Activated naive CD8-positive, alpha-beta T cell treated with anti-CD3 and anti-CD28 coated beads for 36 hours (primary cell): ENCODE results near the gene ARHGAP22. TPM values are rescaled to one million over a fixed set of nuclear protein-coding genes. Genes with fewer than 3 reads are reported as not detected.

ENCODE experiments used
- DNase-seq: peaks from one replicate; pipeline ENCODE4 v3.0.0; 2021
- H3K27ac Mint-ChIP-seq: one replicate; pipeline ENCODE4 v1.8.0; 2022; ENCODE audit warnings: mild to moderate bottlenecking, moderate library complexity, mixed read lengths
- H3K27me3 Mint-ChIP-seq: one replicate; pipeline ENCODE4 v1.8.0; 2022; ENCODE audit warnings: mild to moderate bottlenecking, mixed read lengths
- H3K36me3 Mint-ChIP-seq: one replicate; pipeline ENCODE4 v1.8.0; 2021; ENCODE audit warnings: mild to moderate bottlenecking, mixed read lengths
- H3K4me1 Mint-ChIP-seq: one replicate; pipeline ENCODE4 v1.8.0; 2021; ENCODE audit warnings: mixed read lengths
- H3K4me3 Mint-ChIP-seq: one replicate; pipeline ENCODE4 v1.8.0; 2022; ENCODE audit warnings: mild to moderate bottlenecking, moderate library complexity, mixed read lengths
- H3K9me3 Mint-ChIP-seq: one replicate; pipeline ENCODE4 v1.8.0; 2022; ENCODE audit warnings: mixed read lengths
- total RNA-seq, 2 experiments: library from RNA; stranded (reverse); gene quantifications; one replicate each; pipeline ENCODE4 v1.2.3, GENCODE V29; 2021

ARHGAP22 gene
- total RNA-seq, 2 experiments from 2014 or later = not detected

DNA sequence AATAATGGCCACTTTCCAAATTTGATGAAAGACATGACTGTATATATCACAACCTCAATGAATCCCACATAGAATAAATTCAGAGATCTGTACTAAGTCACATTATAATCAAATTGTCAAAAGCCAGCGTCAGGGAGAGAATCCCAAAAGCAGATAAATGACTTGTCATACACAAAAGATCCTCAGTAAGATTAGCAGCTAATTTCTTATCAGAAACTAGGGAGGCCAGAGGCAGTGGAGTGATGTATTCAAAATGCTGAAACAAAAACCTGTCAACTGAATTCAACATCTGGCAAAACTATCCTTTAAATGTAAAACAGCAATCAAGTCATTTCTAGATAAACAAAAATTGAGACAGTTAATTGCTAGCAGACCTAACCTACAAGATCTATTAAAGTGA lies 11.6 kb upstream of the ARHGAP22 start:
- peaks cover 36% of the 10 kb centered on the region for H3K27me3 Mint-ChIP-seq
- no peak overlapping the region for H3K4me3 Mint-ChIP-seq
- H3K4me1 Mint-ChIP-seq = no peaks in the 10 kb centered on the region
- DNase-seq = no peak
- H3K9me3 Mint-ChIP-seq = peaks cover 8% of the 10 kb centered on the region
- H3K36me3 Mint-ChIP-seq = no peaks in the 10 kb centered on the region
- H3K27ac Mint-ChIP-seq = no peak overlapping the region

DNA sequence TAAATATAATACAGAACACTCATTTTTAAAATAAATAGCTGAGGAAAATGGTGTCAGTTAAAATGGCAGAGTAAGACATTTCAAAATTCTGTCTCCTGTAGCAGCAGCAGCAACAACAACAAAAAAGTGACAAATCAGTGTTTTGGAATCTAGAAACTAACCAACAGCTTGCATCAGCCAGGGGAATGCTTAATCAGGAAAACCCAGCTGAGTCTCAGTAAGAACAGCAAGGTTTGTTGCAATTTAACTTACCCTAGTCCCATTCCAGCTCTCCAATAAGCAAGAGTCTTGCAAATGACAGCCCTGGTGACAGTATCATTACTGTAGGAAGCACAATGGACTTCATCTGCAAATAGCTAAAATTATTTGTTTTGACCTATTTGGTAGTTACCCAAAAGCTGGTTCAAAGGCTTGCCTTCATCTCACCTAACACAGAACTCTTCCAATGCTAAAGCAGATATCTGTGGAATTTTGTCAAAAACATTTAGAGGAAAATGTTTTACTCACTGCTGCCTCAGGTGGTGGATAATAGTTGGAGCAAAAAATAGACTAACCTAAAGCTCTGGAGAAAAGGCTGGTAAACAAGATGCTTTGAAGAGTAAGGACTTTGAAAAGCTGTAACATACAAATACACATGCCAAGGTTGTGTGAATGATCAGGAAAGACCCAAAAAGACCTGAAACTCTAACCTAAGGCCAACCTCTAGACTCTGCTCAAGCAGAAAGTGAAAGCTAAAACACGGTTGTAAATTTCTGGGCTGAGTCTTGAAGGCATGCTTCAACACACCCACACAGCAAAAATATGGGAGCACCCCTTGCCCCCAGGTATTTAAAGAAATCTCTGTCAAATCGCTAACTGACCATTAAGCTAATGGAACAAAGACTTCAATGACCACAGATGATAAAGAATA lies 9.9 kb upstream of the ARHGAP22 start:
- Mint-ChIP-seq H3K27ac (no peak overlapping the region), H3K4me1 (no peaks in the 10 kb centered on the region), H3K36me3 (no peaks in the 10 kb centered on the region), H3K9me3 (peaks cover 8% of the 10 kb centered on the region), H3K27me3 (peaks cover 38% of the 10 kb centered on the region), H3K4me3 (no peak overlapping the region)
- DNase-seq = no peak

DNA sequence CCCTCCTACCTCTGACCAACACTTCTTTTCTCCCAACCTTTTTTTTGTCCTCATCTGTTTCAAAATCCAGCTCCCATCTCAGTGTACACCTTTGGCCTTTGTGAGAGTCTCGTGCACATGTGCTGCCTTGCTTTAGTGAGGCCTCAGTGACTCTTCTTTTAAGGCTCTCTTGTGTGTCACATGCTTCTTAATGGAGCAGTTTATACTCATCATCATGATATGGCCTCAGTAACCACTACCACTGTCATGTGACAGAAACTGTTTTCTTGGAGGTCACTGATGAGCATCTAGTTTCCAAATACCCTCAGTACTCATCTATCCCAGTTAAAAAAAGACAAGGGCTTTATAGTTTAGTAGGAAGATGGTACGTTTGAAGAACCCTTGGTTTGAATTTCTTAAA lies 8.1 kb upstream of the ARHGAP22 start:
- peaks cover 28% of the 10 kb centered on the region for H3K27me3 Mint-ChIP-seq

DNA sequence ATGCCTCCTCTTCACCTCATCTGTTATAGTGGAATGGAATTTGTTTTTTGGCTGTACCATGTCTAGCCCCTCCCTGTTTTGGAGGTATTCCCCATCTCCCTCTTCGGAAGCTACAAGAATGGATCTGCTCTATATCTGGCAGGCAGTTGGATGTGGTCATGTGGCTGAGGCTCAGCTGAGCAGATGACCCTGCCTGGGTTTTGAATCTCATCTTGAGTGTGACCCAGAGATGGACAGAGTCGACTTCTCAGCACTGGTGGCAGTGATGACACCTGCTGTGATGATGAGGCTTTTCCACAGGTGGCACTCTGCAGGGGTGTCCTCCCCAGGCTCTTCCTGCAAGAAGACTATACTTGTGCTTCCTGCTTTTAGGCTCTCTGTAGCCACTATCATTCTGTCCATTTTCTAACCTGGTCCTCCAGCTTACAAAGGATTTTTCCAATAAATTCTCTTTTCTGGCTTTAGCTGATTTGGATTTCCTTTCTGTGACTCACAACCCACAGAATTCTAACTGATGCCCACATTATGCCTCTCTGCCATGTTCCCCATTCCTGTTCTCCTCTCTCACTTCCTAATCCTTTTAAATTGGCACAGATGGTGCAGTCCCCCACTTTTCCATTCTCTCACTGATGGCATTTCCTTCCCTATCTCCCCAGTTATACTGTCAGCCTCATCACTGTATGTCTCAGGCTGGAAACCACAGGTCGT lies 7.5 kb upstream of the ARHGAP22 start:
- no peaks in the 10 kb centered on the region for H3K36me3 Mint-ChIP-seq
- no peak overlapping the region for H3K4me3 Mint-ChIP-seq
- H3K9me3 Mint-ChIP-seq = peaks cover 8% of the 10 kb centered on the region
- H3K27ac Mint-ChIP-seq = no peak overlapping the region
- peaks cover 28% of the 10 kb centered on the region for H3K27me3 Mint-ChIP-seq
- no peak for DNase-seq
- no peaks in the 10 kb centered on the region for H3K4me1 Mint-ChIP-seq

More for the DNA sequence above, 8.1 kb upstream of the ARHGAP22 start:
- Mint-ChIP-seq H3K27ac (no peak overlapping the region), H3K4me1 (no peaks in the 10 kb centered on the region), H3K36me3 (no peaks in the 10 kb centered on the region), H3K4me3 (no peak overlapping the region), H3K9me3 (peaks cover 8% of the 10 kb centered on the region)
- DNase-seq = no peak

DNA sequence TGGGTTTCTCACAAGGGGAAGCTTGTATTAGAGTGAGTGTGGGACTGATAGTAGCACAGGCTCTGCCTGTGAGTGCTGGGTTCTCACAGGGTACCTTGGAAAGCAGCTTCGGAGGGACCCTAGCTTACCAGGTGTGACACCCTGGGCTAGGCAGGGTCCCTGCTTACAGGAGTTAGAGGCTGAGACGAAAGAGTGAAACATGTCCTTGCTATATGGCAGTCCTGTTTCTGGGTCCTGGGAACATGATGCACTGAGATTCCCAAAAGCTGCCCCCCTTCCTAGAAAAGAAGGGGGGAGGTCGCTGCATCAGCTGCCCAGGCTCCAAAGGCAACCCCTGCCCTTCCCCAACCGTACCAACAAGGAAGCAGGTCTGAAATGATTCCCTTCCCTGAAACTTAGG lies 6.3 kb upstream of the ARHGAP22 start:
- DNase-seq = no peak
- Mint-ChIP-seq H3K27ac (no peak overlapping the region), H3K27me3 (peaks cover 37% of the 10 kb centered on the region), H3K9me3 (peaks cover 4% of the 10 kb centered on the region), H3K4me1 (no peaks in the 10 kb centered on the region), H3K4me3 (no peak overlapping the region), H3K36me3 (no peaks in the 10 kb centered on the region)

DNA sequence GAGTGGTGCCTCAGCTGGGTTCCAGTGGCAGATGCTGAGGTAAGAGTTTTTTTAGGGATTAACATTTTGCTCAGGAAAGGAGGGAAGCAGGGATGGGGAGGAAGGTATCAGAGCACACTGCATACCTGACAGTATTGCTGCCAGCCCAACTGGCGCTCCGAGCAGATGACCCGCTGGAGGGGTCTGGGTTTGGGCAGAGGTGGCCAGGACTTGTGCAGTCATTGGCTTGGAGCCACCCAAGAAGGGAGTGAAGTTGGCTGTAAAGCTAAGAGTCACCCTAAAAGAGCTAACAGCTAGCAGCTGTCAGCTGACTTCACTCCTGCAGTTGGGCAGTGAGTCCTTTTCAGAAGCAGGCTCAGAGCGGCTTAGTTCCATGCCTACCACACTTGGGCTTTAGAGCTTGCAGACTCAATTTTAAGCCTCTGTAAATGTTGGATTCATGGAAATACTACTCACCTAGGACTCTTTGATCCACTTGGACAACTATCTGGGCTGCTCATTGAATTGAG lies 5.8 kb upstream of the ARHGAP22 start:
- no peak for DNase-seq
- no peaks in the 10 kb centered on the region for H3K4me1 Mint-ChIP-seq
- H3K27me3 Mint-ChIP-seq = peaks cover 41% of the 10 kb centered on the region
- H3K4me3 Mint-ChIP-seq = no peak overlapping the region
- no peaks in the 10 kb centered on the region for H3K36me3 Mint-ChIP-seq
- H3K27ac Mint-ChIP-seq = no peak overlapping the region
- H3K9me3 Mint-ChIP-seq = peaks cover 2% of the 10 kb centered on the region

DNA sequence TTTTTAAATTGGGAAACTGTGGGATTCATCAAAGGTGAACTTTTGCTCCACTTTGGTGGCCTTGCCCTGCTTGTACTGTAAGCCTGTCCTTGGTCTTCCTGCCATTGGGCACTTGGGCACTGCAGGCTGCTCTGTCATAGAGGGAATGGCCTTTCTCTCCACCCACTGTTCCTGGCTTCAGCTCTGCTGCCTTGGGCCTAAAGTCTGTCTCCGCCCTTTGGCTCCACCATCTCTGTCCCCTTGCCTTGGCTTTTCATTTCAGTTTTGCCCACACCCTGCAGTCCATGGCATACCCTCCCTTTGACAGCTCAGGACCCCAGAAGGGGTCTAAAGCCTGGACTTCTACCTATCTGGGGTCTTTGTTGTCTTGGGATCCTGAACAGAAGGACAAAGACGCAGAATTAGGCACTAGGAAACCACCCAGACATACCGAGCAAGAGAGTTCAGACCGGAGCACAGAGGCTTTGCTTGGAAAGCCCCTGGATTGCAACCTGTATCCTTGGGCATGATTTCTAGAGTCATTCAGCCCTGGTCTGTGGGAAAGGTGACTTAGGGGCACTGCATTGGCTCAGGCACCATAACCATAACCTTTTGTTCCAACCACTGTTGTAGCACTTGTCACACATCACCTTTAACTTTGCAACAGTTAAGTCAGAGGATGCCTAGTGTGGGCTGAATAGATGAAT lies 5.2 kb upstream of the ARHGAP22 start:
- no peak overlapping the region for H3K4me3 Mint-ChIP-seq
- peaks cover 47% of the 10 kb centered on the region for H3K27me3 Mint-ChIP-seq
- H3K36me3 Mint-ChIP-seq = no peaks in the 10 kb centered on the region
- H3K4me1 Mint-ChIP-seq = peaks cover 3% of the 10 kb centered on the region
- H3K27ac Mint-ChIP-seq = no peak overlapping the region
- no peak for DNase-seq
- peaks cover 2% of the 10 kb centered on the region for H3K9me3 Mint-ChIP-seq

DNA sequence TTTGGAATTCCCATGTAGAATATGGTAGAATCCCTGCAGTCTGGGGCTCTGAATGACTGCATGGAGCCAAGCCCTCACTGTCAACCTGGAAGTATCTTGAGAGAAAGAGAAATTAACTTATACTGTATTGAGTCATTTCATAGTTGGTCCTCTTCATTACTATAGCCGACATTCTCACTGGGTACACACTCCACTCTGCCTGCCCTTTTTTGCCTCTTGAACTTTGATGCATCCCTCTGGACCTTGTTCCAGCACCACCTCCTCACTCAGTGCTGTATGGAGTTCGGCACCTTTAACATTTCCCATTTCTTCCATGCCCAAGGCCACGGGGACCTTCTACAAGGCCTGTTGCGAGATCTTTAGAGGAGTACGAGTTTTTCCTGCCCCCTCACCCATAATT lies 4.6 kb upstream of the ARHGAP22 start:
- no peak overlapping the region for H3K4me3 Mint-ChIP-seq
- peaks cover 53% of the 10 kb centered on the region for H3K27me3 Mint-ChIP-seq
- H3K9me3 Mint-ChIP-seq = peaks cover 2% of the 10 kb centered on the region
- H3K4me1 Mint-ChIP-seq = peaks cover 3% of the 10 kb centered on the region
- no peak overlapping the region for H3K27ac Mint-ChIP-seq
- DNase-seq = no peak
- H3K36me3 Mint-ChIP-seq = no peaks in the 10 kb centered on the region

DNA sequence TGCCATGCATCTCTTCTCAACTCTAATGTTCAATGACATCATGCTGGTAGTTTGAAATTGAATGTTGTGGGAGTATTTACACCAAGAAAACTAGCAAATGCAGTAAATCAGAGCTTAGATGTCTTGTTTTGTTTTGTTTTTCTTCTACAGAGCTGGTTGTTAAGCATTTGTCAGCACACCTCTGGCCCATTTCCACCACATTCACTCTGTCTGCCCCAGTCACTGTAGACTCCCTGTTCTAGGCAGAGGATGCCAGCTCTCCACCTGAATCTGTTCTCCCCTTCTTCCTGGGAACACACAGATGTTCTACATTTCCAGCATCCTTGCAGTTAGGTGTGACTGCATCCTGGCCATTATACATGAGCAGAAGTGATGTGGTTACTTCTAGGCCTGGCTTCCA lies 4.1 kb upstream of the ARHGAP22 start:
- Mint-ChIP-seq H3K27me3 (peaks cover 56% of the 10 kb centered on the region), H3K4me1 (peaks cover 3% of the 10 kb centered on the region), H3K36me3 (no peaks in the 10 kb centered on the region), H3K4me3 (no peak overlapping the region), H3K9me3 (peaks cover 2% of the 10 kb centered on the region), H3K27ac (no peak overlapping the region)
- no peak for DNase-seq

DNA sequence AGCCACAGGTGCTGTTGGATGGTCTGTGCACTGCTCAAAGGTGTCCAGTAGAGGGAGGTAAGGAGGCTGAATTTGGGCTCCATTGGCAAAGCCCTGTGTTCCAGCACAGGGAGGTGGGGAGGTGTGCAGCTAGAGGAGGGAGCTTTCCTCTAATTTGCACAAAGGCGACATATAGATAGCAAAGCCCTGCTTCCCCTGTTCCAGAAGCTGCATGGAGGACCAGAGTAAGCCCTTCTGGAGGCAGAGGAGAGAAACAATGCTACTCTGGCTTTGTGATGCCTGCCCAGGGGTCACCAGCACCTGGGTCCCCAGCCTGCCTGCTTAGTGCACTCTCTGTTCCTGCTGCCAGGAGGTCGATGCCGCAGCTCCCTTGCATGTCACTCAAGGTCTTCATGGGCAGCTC lies 3.4 kb upstream of the ARHGAP22 start:
- no peaks in the 10 kb centered on the region for H3K36me3 Mint-ChIP-seq
- no peaks in the 10 kb centered on the region for H3K9me3 Mint-ChIP-seq
- H3K27me3 Mint-ChIP-seq = peaks cover 53% of the 10 kb centered on the region
- H3K4me1 Mint-ChIP-seq = peaks cover 3% of the 10 kb centered on the region
- peak; percentile 20 for DNase-seq
- no peak overlapping the region for H3K27ac Mint-ChIP-seq
- no peak overlapping the region for H3K4me3 Mint-ChIP-seq

DNA sequence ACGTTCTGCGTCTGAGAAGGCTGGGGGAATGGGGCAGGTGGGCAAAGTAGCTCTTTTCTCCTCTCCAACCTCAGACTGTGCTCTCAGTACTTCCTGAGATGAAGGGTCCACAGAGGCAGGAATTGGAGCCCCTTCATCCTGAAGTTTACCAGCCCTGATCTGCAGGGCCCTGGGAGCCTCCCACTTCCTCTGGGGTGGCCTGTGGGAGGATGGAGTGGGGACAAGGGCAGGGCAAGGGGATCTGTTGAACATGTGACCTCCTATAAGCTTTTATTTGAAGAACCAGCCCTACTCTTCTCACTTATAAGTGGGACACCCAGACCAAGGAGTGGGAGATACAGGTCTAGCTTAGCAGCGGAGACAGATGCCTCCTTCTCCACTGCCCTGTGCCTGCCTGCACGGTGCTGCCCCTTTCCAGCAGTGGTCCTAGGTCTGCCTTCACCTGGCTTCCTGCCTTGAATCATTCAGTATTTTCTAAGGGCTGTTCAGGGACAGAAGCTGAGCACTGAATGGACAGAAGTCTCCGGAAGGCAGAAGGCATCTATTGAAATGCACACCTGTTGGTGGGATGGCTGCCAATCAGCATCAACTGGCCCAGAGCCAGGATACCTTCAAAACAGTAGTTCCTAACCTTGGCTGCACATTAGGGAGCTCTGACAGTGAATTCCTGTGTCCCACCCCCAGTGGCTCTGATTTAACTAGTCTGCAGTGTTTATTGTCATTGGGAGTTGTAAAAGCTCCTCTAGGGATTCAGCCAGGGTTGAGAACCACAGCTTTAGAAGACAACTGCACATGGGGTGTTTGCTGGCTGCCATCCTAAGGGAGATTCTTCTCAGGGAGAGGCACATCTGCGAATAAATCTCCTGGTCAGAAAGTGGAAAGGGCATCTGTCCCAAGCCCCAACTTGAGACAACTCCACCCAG lies 2.7 kb upstream of the ARHGAP22 start:
- no peak for DNase-seq
- Mint-ChIP-seq H3K36me3 (no peaks in the 10 kb centered on the region), H3K4me1 (peaks cover 3% of the 10 kb centered on the region), H3K4me3 (no peak overlapping the region), H3K27ac (no peak overlapping the region), H3K27me3 (peaks cover 51% of the 10 kb centered on the region), H3K9me3 (no peaks in the 10 kb centered on the region)

DNA sequence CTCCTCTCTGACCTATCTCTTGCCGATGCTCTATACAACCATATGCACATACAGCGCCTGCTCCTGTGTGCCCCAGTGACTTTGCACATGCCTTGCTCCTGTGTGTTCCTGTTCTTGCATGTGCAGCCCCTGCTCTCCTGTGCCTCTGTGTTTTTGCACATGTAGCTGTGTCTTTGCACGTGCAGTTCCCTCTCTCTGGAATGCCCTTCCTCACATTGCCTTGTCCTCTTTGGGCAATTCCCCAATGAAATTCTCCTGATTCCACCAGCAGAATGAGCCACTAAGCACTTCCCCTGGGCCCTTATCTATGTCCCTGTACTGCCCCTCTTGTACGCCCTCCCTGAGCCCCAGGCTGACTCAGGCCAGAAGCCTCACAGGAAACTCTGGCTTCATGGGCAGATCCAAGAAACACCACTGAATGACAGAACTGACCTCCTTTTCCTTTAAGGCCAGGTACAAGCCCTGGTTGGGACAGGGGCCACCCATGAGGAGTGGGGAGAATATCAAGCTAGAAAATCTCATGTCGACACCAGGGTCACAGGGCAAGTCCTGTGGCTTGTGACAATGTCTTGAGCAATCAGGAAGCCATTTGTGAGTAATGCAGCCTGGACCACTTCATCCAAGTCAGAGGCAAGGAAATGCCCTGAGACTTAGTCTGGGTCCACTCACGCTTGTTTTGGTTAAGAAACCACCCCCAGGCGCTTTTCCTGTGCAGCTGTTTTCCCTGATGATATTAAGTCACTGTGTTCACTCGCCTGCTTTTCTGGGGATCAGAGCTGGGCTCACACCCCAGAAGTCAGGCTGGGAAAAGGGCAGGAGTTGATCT lies 1.9 kb upstream of the ARHGAP22 start:
- Mint-ChIP-seq H3K27ac (no peak overlapping the region), H3K9me3 (no peaks in the 10 kb centered on the region), H3K4me1 (peaks cover 3% of the 10 kb centered on the region), H3K4me3 (no peak overlapping the region), H3K36me3 (no peaks in the 10 kb centered on the region), H3K27me3 (peaks cover 46% of the 10 kb centered on the region)
- no peak for DNase-seq

DNA sequence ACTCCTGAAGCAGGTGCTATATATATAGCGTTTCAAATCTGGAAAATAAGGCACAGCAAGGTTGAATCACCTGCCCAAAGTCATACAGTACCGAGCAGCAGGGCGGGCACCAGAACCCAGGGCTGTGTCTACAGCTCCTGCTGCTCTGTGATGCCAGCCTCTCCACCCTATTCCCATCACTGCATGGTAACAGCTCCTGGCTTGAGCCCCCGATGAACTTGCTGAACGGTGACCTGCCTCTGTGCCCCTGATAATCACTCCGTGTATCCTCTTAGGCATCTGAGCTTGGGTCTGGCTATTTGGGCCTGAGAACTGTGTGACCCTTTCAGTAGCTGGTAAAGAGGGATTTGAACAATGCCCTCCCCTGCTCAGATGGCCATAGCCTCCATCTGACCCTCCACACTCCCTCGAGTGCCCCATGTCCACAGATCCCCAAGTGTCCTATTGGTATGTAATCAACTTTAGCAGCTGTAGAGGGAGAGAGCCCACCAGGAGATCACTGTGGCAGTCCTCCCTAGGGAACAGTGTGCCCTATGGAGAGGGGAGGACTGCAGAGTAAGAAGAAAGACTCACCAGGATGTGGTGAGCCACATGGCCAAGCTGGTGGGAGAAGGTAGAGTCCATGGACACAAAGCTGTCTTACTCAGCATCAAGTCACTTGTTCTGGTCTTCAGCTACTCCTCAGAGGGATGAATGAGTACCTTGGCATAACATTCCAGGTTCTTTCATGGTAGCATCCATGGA lies 1.1 kb upstream of the ARHGAP22 start:
- Mint-ChIP-seq H3K4me1 (peaks cover 3% of the 10 kb centered on the region), H3K27me3 (peaks cover 42% of the 10 kb centered on the region), H3K9me3 (no peaks in the 10 kb centered on the region), H3K27ac (no peak overlapping the region), H3K4me3 (no peak overlapping the region), H3K36me3 (no peaks in the 10 kb centered on the region)
- no peak for DNase-seq
